HG03520 (cell line): ENCODE data around the gene ZYG11B.
"Not testable (repeated sequence)": the region's sequence is repeated elsewhere in the genome, so short reads cannot be mapped to it uniquely, and the experiment has no call there.

Source experiments
- ATAC-seq: cut with Tn5 transposase; IDR thresholded peaks from one replicate; pipeline ENCODE4 v1.9.1; 2021; ENCODE audit warnings: mild to moderate bottlenecking, moderate library complexity; ENCODE audit not compliant: unreplicated experiment

The ZYG11B gene

DNA sequence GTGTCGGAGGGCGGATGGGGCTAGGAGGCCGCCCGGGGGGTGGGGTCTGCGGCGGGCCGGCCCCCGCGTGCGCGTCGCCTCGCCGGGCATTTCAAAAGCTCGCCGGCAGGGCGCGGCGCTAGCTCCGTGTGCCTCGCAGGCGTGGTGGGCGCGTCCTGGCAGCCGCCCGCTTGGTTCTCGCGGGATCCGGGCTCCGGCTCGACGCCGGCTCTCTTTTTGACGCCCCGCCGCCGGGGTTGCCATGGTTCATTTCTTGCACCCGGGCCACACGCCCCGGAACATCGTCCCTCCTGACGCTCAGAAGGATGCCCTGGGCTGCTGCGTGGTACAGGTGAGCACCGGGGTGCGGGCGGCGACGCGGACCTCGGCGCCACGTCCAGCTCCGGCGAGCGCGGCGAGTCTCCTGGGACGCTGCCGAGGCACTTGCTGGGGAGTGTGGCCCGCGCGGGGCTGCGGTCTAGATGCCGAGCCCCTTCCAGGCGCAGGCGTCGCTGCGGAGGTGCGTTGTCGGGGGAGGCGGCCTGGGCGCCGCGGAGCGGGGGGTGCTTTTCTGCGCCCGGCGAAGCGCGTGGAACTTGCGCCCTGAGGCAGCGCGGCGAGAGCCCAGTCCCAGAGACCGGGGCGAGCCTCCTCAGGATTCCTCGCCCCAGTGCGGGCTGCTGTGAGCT is 116.5 kb downstream of the ZYG11B start, which contains the start of gene ZYG11A:
TSS of gene ZYG11A (plus strand) at position 118 of the 668 bp plus-strand sequence. CDS start at position 242, 124 bp downstream.
- peak; percentile 87 for ATAC-seq

DNA sequence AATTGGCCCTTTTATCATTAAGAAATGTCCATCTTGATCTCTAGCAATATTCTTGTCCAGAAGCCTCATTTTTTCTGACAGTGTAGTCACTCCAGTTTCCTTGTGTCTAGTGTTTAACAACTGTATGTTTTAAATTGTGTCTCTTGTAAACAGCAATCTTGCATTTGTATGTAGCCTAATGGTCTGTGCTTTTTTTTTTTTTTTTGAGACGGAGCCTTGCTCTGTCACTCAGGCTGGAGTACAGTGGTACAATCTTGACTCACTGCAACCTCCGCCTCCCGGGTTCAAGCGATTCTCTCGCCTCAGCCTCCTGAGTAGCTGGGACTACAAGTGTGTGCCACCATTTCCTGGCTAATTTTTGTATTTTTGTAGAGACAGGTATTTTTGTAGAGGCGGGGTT is 118.9 kb downstream of the ZYG11B start:
- ATAC-seq = not testable (repeated sequence)

DNA sequence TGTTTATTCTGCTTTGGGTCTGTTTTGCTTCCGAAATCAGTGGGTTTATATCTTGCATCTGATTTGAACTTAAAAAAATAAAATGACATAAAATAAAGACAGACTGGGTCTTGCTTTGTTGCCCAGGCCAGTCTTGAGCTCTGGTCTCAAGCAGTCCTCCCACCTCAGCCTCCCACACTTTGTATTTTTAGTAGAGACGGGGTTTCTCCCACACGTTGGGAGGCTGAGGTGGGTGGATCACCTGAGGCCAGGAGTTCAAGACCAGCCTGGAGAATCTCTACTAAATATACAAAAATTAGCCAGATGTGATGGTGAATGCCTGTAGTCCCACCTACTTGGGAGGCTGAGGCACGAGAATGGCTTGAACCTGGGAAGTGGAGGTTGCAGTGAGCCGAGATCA is 122.2 kb downstream of the ZYG11B start:
- no peak for ATAC-seq

DNA sequence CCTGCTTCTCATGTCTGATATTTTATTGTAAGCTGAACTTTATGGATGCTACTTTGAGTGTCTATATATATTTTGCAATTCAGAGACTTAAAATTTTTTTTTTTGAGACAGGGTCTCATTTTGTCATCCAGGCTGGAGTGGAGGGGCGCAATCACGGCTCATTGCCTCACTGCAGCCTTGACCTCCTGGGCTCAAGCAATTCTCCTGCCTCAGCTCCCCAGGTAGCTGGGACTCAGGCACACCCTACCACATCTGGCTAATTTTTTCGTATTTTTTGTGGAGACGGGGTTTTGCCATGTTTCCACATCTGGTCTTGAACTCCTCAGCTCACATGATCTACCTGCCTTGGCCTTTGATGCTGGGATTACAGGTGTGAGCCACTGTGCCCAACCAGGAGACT is 124.7 kb downstream of the ZYG11B start:
- no peak for ATAC-seq

DNA sequence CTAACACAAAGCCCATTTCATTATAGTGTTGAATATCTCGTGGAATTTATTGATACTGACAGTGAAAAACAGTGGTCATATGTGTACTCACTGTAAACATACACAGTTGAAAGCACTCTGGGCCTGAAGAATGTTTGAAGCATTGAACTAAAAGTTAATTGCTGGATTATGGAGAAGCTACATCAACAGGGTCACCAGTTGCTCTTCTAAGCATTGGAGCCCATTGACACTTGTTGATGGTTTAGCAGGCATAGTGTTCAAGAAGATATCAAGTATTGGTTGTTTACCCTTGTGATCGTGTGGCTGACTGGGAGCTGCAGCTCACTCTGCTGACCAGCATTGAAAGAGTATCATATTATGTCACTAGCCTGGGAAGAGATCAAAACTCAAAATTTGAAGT is 126.6 kb downstream of the ZYG11B start:
- no peak for ATAC-seq

DNA sequence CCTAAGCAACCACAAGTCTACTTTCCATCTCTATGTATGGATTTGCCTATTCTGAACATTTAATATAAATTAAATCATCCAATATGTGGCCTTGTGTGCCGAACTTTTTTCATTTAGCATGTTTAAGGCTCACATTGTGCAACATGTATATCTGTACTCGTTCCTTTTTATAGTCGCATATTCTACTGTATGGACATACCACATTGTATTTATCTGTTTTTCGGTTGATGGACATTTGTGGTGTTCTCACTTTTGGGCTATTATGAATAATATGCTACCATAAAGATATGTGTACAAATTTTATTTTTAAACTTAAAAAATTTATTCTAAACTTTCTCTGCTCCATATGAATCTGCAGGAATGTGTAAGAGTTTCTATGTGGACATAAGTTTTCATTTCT is 129.3 kb downstream of the ZYG11B start:
- ATAC-seq = no peak

DNA sequence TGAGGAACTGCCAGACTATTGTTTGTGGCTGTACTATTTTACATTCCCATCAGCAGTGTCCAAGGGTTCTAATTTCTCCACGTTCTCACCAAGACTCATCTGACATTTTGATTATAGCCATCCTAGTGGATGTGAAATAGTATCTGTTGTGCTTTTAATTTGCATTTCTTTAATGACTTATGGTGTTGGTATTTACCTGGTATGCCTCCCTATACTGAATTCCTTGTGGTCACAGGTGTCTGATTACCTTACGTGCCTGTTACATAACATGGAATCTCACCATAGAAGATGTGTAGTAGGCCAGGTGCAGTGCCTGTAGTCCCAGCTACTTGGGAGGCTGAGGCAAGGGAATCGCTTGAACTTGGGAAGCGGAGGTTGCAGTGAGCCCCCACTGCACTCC is 129.8 kb downstream of the ZYG11B start:
- ATAC-seq = no peak

DNA sequence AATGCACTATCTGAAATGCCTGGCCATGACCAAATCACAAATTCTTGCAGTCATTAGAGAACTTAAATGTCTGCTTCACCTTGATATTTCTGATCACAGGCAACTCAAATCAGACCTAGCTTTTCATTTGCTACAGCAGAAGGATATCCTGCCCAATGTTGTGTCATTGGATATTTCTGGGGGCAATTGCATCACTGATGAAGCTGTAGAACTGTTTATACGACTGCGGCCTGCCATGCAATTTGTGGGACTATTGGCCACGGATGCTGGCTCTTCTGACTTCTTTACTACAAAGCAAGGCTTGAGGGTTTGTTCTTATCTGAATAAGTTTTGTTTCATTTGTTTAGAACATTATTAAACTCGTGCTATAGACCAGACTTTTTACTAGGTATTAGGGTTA is 131.2 kb downstream of the ZYG11B start:
- ATAC-seq = no peak

DNA sequence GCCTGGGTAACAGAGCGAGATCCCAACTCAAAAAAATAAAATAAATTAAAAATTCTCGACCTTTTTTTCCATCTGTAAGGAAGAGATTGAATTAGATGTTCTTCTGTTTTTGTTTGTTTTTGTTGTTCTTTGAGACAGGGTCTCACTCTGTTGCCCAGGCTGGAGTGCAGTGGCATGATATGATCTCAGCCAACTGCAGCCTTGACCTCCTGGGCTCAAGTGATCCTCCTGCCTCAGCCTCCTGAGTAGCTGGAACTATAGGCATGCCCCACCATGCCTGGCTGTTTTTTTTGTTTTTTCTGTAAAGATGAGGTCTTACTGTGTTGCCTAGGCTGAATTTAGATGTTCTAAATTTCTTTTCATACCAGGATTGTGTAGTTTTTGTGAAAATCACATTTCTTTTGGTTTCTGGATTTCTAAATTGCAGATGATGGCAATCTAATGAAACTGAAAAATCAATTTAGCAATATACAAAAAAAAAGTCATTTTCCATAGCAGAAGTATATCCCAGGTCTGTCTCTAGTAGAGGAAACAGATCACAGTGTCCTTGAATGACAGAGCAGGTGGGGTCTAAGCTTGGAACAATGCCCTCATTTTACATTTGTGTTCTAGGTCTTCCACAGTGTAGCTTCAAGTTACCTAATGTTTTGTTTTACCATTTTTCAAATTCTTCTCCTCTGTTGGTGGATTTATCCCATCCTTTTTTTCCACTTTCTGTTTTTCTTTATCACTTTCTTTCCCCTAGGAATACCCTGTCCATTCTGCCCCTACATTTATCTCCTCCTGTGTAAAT is 136.6 kb downstream of the ZYG11B start:
- no peak for ATAC-seq

DNA sequence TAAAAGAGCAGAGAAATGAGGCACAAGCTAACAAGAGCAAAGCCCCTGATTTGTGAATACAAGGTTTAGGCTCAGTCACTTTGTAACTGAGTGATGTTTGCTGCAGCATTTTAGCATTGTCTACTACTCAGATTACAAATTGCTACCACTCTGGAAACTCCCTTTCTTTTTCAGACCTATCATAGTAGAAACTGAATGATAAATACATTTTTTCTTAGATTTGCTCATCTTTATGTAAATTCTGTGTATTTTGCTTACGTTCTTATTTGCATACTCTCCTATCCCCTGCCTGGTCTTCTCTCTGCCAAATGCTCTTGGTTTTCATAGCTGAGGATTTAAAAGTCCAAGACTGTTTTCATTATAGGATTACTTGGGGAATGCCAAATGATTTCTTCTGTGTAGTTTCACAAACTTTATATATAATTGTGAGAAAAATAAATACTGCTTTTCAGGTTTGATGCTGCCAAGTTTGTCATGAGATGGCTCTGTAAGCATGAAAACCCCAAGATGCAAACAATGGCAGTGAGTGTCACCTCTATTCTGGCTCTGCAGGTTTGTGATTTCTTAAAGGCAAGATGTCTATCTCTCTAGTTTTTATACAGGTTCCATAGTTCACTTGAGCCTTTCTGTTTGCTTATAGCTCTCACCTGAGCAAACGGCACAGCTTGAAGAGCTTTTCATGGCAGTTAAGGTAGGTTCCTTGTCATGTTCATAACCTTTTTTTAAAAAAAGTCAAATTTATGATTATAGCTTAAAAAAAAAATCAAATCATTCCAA is 141.0 kb downstream of the ZYG11B start:
- ATAC-seq = peak; percentile 83

DNA sequence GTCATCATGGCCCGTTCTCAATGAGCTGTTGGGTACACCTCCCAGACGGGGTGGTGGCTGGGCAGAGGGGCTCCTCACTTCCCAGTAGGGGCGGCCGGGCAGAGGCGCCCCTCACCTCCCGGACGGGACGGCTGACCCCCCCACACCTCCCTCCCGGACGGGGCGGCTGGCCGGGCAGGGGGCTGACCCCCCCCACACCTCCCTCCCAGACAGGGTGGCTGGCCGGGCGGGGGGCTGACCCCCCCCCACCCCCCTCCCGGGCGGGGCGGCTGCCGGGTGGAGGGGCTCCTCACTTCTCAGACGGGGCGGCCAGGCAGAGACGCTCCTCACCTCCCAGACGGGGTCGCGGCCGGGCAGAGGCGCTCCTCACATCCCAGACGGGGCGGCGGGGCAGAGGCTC is 143.5 kb downstream of the ZYG11B start:
- not testable (repeated sequence) for ATAC-seq

DNA sequence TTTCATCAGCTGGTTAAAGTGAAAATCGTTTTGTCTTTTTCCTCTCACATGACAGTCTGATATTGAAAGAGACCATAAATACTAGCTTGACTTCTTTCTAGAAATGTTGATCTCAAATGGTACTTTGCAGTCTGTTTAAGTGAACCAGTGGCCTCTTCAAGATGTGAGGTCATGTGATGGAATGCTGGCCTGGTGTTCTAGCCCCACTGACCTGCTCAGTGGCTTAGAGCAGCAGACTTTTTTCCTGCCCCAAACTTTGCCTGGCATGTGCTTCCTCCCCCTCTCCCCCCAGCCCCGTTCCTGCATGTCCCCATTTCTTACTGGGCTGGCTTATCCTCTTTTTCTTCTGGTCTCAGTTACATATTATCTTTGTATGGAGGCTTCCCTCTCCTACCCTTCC is 150.6 kb downstream of the ZYG11B start:
- ATAC-seq = no peak
